ENCODE data around the gene RALA.

The RALA gene

DNA sequence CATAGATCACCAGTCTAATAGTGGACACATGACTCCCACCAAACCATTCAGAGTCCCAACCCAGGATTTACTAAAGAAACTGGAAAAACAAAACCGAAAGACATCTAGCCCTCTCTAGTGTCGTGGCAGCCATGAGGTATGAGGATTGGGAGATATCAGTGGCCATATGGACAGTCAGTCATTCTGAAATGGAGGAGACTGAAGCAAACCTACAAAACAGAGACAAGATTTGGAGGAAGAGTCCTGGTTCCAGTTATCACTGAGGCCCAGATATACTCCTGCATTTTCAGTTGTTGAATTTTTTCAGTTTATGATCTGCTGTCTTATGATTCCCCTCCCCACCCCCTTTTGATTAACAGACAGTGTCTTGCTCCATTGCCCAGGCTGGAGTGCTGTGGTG lies 9.1 kb upstream of the RALA start:
- no peak for DNase-seq

GRCh38 chr7:39615350-39615975 lies 7.9 kb upstream of the RALA start:
- no peak for DNase-seq

- no peak for DNase-seq
Measured at GRCh38 chr7:39616138-39616537, 7.2 kb upstream of the RALA start.

- no peak for DNase-seq
Measured at GRCh38 chr7:39617005-39617404, 6.4 kb upstream of the RALA start.

GRCh38 chr7:39618868-39619267 lies 4.5 kb upstream of the RALA start:
- DNase-seq = no peak

DNA sequence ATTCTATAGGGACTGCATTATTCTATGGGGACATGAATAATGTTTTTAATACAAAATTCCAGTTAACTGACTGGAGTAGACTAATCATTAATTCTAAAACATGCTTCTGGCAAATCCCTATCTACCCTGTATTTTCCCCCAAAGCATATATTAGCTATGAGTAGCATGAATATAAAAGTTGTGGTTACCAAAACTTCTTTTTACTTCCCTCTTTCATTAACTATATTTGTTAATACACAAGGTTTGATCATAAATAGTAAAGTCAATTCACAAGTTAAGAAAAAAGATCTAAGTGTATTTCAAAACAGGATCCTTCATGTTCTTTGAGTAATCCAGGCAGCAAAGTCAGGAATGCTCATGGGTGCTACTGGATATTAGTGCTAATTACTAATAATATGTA lies 2.9 kb upstream of the RALA start:
- no peak for DNase-seq

- no peak for DNase-seq
Measured at GRCh38 chr7:39621261-39621660, 2.1 kb upstream of the RALA start.

DNA sequence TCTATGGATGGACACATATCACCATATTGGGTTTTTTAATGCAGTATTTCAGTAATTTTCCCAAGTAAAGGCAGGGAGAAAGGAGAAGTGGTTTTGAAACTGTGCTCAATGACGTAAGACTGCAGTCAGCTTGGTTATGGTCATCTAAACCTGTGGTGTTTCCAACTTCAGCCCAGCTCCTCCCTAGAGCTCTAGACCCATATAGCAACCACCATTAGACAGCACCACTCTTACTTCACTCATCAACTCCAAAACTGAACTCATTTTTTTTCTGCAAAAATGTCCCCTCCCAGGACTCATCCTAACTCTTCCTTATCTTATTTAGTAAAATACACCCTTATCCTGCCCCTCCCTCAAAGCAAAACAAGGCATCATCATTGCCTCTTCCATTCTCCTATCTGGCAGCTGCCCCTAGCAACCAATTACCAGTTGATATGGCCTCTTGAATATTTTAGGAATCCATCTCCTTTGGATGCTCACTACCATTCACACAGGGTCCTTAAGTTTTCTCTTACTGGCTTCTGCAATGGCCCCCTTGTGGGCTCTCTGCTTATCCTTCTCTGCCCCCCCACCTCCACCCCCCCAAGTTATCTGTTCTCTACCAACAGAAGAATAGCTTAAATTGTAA lies 1.5 kb upstream of the RALA start:
- DNase-seq = no peak

DNA sequence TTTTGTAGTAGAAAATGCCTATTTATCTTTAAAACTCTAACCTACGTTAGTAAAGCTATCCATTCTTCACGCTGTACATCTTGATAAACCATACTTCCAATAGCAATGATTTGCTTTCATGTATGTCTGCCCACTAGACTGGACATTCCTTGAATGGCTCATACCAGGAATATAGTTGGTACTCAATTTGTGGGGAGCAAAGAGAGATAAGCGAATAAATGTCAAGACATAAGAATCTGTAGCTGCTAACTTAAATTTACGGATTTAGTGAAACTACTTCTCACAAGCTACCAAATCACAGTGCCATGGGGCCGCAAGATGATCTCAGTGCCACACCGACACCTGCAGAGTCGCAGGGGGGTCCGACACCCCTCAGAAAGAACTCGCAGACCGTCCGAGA lies 763 bp upstream of the RALA start:
- no peak for DNase-seq

DNA sequence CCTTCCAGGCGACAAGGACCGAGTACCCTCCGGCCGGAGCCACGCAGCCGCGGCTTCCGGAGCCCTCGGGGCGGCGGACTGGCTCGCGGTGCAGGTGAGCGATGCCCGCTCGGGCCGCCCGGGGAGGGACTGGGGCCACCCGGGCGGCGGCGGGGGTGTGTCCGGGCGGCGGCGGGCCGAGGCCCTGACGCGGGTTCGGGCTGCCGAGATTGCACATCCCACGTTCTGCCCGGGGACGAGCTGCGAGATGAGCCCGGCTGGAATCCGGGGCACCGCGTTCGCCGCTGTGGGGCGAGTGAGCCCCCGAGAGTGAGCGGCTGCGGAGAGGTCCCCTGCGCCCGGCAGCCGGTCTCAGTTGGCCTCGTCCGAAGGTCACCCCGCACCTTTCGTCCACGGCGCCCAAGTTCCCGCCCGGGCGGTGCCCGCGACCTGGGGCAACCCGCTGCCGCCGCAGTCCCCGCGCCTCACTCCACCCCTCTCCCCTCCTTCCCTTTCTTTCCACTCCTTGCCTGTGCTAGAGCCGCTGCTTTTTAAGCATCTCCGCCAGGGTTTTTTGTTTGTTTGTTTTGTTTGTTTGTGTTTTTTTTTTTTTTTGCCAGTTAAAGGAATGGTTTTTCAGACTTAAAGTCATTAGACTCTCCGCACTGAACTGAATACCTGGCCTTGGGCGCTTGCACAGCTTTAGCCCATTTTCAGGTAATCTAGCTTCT lies 515 bp downstream of the RALA start:
- peak; percentile 10 for DNase-seq

- DNase-seq = no peak
Measured at GRCh38 chr7:39624442-39624807, 1.1 kb downstream of the RALA start.

- DNase-seq = no peak
Measured at GRCh38 chr7:39624935-39625694, 1.7 kb downstream of the RALA start.

DNA sequence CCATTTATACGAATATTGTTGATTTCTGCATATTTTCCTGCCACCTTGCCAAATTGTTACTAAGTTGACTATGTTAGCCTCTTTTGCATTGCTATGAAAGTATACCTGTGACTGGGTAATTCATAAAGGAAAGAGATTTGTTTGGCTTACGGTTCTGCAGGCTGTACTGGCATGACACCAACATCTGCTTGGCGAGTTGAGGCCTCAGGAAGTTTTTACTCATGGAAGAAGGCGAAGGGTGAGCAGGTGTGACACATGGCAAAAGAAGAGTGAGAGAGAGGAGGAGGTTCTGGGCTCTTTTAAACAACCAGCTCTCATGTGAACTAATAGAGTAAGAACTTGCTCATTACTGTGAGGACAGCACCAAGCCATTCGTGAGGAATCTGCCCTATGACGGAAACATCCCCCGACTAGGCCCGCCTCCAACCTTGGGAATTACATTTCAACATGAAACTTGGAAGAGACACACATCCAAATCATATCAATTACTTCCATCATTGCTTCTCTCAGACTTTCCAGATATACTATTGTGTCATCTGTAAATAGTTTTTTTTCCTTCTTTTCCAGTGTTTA lies 8.4 kb downstream of the RALA start:
- DNase-seq = no peak

DNA sequence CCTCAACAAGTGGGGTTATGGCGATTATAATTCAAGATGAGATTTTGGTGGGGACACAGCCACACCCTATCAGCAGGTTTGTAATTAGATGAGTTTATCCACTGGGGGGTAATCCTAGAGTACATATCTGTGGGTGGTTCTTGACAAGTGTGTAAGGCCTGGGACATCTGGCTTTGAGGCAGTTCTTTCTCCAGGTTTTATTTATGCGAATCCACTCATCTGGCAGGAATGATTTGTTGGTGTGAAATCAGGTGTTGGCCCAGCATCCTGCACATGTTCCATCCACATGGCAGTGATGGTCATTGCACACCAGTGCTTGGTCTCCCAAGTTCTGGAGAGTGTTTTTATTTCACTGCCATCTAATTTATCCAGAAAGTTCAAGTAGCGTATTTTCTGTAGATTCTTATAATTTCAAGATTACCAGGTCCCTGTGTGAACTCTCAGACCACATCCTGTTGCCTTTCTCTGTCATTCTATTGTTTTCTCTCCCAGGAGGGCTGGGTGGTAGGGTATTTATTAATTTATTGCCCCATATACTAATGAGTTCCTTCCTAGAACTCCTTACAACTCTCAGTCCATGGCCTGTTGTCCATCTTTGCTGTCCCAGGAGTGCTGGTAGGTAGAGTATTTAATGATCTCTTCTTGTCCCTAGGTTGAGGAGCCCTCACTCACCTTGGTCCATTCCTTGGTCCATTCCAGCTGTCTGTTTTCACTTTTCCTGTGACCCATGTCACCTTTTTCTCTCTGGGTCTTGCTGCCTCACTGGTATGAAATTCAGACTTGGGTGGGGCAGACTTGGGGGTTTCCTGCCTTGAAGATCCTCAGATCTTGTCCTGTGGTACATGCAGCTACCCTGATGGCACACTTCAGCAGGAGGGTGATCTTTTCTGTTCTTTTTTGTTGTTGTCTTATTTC lies 10.4 kb downstream of the RALA start:
- no peak for DNase-seq

DNA sequence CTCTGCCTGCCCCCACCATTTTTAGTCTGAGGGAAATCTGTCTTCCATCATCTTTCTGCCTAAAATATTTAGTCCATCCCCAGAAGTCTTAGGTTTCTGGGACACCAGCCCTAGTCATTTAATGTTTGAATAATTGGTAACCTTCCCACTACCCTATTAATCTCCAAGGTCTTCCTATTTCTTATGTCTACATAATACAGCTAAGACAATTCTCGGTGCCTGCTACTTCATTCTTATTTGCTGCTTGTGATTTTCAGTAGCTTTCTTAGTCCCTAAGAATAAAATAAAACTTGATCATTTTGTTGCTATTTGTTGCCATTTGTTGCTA lies 11.1 kb downstream of the RALA start:
- no peak for DNase-seq

GRCh38 chr7:39637400-39637799 lies 14.0 kb downstream of the RALA start:
- no peak for DNase-seq

DNA sequence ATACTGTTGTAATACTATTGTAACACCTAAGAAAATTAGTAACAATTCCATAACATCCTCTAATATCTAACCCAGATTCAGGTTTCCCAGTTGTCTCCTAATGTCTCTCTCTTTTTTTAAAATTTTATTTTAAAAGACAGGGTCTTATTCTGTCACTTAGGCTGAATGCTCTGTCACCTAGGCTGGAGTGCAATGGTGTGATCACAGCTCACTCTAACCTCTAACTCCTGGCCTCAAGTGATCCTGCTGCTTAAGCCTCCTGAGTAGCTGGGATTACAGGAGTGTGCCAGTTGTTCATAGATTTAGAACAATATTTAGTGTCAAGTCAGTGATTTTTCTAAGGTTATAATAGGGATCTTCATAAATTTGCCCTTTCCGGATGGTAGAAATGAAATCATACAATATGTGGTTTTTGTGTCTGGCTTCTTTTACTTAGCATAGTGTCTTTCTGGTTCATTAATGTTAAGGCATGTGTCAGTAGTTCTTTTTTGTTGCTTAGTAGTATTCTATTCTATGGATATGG lies 14.7 kb downstream of the RALA start:
- no peak for DNase-seq

DNA sequence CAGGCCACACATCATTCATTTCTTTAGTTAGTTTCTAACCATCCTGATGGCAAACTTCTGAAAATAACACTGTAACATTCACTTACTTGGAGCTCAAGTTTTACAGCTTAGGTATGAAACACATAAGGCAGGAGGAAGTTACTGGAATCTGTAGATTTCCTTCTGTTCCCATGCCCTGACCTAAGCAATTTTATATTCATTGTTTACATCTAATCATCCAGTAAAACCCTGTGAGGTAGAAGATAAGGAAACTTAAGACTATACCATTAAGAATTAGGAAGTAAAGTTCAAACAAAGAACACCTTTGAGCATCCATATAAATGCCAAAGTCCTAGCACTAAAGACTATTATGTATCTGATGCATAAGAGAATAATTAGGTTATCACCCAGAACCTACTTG lies 19.5 kb downstream of the RALA start:
- DNase-seq = no peak

DNA sequence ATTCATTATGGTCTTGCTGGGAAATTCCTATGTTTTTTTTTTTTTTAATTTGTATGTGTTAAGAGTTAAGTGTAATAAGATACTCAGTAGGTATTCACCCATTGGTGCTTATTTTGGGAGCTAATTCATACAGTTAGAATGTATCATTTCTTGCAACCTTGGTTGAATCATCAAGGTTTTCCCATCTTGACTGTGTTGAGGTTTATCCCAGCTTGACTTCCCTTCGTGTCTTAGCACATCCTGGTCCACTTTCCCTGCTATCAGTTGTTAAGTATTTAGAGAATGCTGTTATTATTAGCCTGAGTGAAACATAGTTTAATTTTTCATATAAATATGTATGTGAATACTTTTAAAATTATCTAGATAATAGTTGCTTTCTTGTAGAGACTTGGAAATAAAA lies 20.8 kb downstream of the RALA start:
- DNase-seq = no peak

GRCh38 chr7:39645482-39646407 lies 22.4 kb downstream of the RALA start:
- DNase-seq = no peak

GRCh38 chr7:39647816-39648215 lies 24.4 kb downstream of the RALA start:
- no peak for DNase-seq
